ENCODE measurements around the gene ABCG4.

DNA sequence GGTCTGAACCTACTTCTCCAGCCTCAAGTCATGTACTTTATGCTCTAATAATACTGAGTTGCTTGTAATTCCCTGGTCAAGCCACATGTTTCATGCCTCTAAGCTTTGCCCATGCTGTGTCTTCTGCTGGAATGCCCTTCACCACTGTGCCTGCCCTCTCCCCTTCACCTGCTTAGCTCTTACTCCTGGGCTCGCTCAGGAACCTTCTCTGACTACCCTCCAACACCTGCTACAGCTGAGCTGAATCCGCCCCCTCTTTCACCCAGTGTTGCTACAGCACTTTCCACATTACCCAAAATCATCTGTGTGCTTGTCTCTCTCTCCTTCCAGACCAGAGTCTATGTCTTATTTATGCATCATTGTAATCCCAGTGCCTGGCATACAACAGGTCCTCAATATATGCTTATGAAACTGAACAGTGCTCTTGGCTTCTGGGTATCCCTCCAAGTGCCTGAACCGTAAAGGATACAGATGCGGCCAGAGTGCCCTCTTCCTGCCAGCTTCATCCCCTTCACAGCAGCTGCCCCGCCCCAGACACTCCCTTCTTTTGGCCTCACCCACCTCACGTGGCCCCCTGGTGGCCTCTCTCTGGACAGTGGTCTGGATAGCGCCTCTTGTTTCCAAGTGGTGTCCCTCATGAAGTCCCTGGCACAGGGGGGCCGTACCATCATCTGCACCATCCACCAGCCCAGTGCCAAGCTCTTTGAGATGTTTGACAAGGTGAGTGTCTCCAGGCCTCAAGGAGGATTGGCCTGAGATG is 7.1 kb downstream of the ABCG4 start:
- no peak for TF ChIP-seq EZH2 (IDR thresholded peaks at IDR 0.05)
- peak; percentile 58 to 65 (median 60); a peak in 5 of 6 replicates for TF ChIP-seq CTCF (IDR thresholded peaks at IDR 0.05 in 2 of 3, conservative IDR thresholded peaks at IDR 0.05 in 1 of 3; ENCODE audit: borderline replicate concordance in 1 of 3, insufficient read depth in 1 of 3, low read depth in 2 of 3, low read length in 2 of 3)
- no peak for TF ChIP-seq POLR2AphosphoS5 (IDR thresholded peaks at IDR 0.05; ENCODE audit: low read depth, low read length)
- no peak for TF ChIP-seq POLR2A (IDR thresholded peaks at IDR 0.05; ENCODE audit: borderline replicate concordance, extremely low read depth, insufficient read depth, insufficient read length)
- no peak for TF ChIP-seq EZH2phosphoT487 (IDR thresholded peaks at IDR 0.05; ENCODE audit: borderline replicate concordance)
- no peak; the same call in 1 of the 2 replicates for TF ChIP-seq RAD21 (IDR thresholded peaks at IDR 0.05; ENCODE audit: low read depth)
- no peak for TF ChIP-seq FOSL1 (IDR thresholded peaks at IDR 0.05; ENCODE audit: low read depth)
- TF ChIP-seq TCF7L2 (IDR thresholded peaks at IDR 0.05; ENCODE audit: borderline replicate concordance, extremely low read depth, insufficient read depth, insufficient read length): no peak
- TF ChIP-seq, protein P1, sequence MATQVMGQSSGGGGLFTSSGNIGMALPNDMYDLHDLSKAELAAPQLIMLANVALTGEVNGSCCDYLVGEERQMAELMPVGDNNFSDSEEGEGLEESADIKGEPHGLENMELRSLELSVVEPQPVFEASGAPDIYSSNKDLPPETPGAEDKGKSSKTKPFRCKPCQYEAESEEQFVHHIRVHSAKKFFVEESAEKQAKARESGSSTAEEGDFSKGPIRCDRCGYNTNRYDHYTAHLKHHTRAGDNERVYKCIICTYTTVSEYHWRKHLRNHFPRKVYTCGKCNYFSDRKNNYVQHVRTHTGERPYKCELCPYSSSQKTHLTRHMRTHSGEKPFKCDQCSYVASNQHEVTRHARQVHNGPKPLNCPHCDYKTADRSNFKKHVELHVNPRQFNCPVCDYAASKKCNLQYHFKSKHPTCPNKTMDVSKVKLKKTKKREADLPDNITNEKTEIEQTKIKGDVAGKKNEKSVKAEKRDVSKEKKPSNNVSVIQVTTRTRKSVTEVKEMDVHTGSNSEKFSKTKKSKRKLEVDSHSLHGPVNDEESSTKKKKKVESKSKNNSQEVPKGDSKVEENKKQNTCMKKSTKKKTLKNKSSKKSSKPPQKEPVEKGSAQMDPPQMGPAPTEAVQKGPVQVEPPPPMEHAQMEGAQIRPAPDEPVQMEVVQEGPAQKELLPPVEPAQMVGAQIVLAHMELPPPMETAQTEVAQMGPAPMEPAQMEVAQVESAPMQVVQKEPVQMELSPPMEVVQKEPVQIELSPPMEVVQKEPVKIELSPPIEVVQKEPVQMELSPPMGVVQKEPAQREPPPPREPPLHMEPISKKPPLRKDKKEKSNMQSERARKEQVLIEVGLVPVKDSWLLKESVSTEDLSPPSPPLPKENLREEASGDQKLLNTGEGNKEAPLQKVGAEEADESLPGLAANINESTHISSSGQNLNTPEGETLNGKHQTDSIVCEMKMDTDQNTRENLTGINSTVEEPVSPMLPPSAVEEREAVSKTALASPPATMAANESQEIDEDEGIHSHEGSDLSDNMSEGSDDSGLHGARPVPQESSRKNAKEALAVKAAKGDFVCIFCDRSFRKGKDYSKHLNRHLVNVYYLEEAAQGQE (IDR thresholded peaks at IDR 0.05; ENCODE audit: low read depth): no peak
- no peak for TF ChIP-seq ZNF274 (IDR thresholded peaks at IDR 0.05; ENCODE audit: low read depth, low read length)
- no peak for TF ChIP-seq SIN3A (IDR thresholded peaks at IDR 0.05; ENCODE audit: low read depth)
